HepG2 (cell line): ENCODE measurements around the gene PPP4R2.

Experiments used
- CHCHD3 ChIP-seq: sonication (generic); formaldehyde crosslinking; IDR thresholded peaks from 2 replicates; pipeline ENCODE4 v1.8.0; 2022; ENCODE audit warnings: mild to moderate bottlenecking, missing genetic modification reagents, moderate library complexity
- ZNF543 ChIP-seq: sonication (generic); formaldehyde crosslinking; IDR thresholded peaks from 2 replicates; pipeline ENCODE4 v1.4.0; 2020; ENCODE audit warnings: mild to moderate bottlenecking, missing genetic modification reagents

GRCh38 chr3:73046195-73046594 is 49.6 kb downstream of the PPP4R2 start:
- TF ChIP-seq ZNF543 (CRISPR knock-in tag) (no peak), CHCHD3 (no peak)
